ENCODE measurements around the gene PARD3B.

The PARD3B gene

GRCh38 chr2:205654878-205655605 lies 1109.8 kb downstream of the PARD3B start:
- DNase-seq = no peak
- H3K27ac Mint-ChIP-seq = no peak overlapping the region
- peaks cover 0 to 5% of the 10 kb centered on the region in 2 donors for H3K9me3 Mint-ChIP-seq
- H3K27me3 Mint-ChIP-seq = no peaks in the 10 kb centered on the region
- no peak overlapping the region for H3K4me3 Mint-ChIP-seq
- no peak for ATAC-seq
- peaks cover 3% of the 10 kb centered on the region for H3K4me1 Mint-ChIP-seq

GRCh38 chr2:205655779-205656456 lies 1110.6 kb downstream of the PARD3B start:
- H3K4me3 Mint-ChIP-seq = no peak overlapping the region
- ATAC-seq (no peak), DNase-seq (no peak)
- no peak overlapping the region for H3K27ac Mint-ChIP-seq
- H3K9me3 Mint-ChIP-seq = peaks cover 0 to 5% of the 10 kb centered on the region in 2 donors
- H3K27me3 Mint-ChIP-seq = no peaks in the 10 kb centered on the region
- H3K4me1 Mint-ChIP-seq = peaks cover 12% of the 10 kb centered on the region

GRCh38 chr2:205656461-205656860 lies 1111.2 kb downstream of the PARD3B start:
- Mint-ChIP-seq H3K4me1 (peaks cover 17% of the 10 kb centered on the region), H3K4me3 (no peak overlapping the region), H3K9me3 (peaks cover 0 to 5% of the 10 kb centered on the region in 2 donors), H3K27ac (no peak overlapping the region), H3K27me3 (no peaks in the 10 kb centered on the region)
- DNase-seq = no peak
- ATAC-seq = no peak

GRCh38 chr2:205656941-205657340 lies 1111.7 kb downstream of the PARD3B start:
- Mint-ChIP-seq H3K27me3 (no peaks in the 10 kb centered on the region), H3K9me3 (peaks cover 0 to 5% of the 10 kb centered on the region in 2 donors), H3K4me1 (peaks cover 20% of the 10 kb centered on the region), H3K4me3 (no peak overlapping the region), H3K27ac (no peak overlapping the region)
- DNase-seq (no peak), ATAC-seq (no peak)

GRCh38 chr2:205657579-205657978 lies 1112.3 kb downstream of the PARD3B start:
- no peaks in the 10 kb centered on the region for H3K27me3 Mint-ChIP-seq
- peaks cover 26% of the 10 kb centered on the region for H3K4me1 Mint-ChIP-seq
- ATAC-seq (no peak), DNase-seq (no peak)
- no peak overlapping the region for H3K27ac Mint-ChIP-seq
- peaks cover 0 to 5% of the 10 kb centered on the region in 2 donors for H3K9me3 Mint-ChIP-seq
- H3K4me3 Mint-ChIP-seq = no peak overlapping the region

DNA sequence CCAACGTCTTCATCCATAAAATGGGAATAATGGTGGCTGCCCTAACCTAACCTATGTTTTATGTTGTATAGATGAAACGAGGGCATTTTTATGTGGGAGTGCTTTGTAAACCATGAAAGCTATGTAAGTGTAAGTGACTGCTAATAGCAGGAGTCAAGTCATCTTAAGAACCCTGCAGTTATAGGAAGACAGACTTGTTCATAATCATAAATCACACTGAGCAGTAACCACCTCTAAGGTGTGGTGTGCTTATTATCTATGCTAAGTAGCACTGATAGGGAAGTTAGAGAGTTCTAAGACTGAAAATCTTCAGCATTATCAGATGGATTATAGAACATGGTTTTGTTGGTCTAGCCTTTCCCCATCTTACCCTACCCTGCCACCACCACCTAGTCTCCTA lies 1112.8 kb downstream of the PARD3B start:
- peaks cover 28% of the 10 kb centered on the region for H3K4me1 Mint-ChIP-seq
- no peaks in the 10 kb centered on the region for H3K27me3 Mint-ChIP-seq
- peaks cover 0 to 5% of the 10 kb centered on the region in 2 donors for H3K9me3 Mint-ChIP-seq
- no peak for ATAC-seq
- H3K27ac Mint-ChIP-seq = no peak overlapping the region
- no peak for DNase-seq
- H3K4me3 Mint-ChIP-seq = no peak overlapping the region

- Mint-ChIP-seq H3K27ac (no peak overlapping the region), H3K4me1 (peaks cover 33% of the 10 kb centered on the region), H3K27me3 (no peaks in the 10 kb centered on the region), H3K4me3 (no peak overlapping the region), H3K9me3 (peaks cover 0 to 5% of the 10 kb centered on the region in 2 donors)
- ATAC-seq = no peak
- no peak for DNase-seq
These were observed 1113.3 kb downstream of the PARD3B start for GRCh38 chr2:205658572-205658971.

DNA sequence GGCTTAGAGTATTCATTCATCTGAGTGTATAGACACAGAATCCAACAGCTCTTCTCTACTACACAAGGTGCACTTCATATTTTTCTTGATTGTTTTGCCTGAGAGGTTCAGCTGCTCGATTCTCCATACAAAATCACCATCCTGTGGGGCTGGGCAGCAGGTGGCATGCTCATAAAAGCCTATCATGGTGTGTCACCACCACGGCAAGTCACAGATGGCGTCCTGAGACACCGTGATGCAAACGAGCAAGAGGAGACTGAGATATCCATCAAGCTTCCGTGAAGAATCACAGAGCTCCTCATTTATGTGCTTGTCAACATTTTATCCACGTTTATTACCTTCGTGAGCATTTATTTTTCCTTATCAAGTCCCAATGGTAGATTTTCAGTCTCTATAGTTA lies 1114.6 kb downstream of the PARD3B start:
- DNase-seq (no peak), ATAC-seq (no peak)
- peak overlapping the region in 1 of 2 donors; percentile 64 for H3K4me3 Mint-ChIP-seq
- no peaks in the 10 kb centered on the region for H3K9me3 Mint-ChIP-seq
- no peak overlapping the region for H3K27ac Mint-ChIP-seq
- peaks cover 33% of the 10 kb centered on the region for H3K4me1 Mint-ChIP-seq
- H3K27me3 Mint-ChIP-seq = no peaks in the 10 kb centered on the region

DNA sequence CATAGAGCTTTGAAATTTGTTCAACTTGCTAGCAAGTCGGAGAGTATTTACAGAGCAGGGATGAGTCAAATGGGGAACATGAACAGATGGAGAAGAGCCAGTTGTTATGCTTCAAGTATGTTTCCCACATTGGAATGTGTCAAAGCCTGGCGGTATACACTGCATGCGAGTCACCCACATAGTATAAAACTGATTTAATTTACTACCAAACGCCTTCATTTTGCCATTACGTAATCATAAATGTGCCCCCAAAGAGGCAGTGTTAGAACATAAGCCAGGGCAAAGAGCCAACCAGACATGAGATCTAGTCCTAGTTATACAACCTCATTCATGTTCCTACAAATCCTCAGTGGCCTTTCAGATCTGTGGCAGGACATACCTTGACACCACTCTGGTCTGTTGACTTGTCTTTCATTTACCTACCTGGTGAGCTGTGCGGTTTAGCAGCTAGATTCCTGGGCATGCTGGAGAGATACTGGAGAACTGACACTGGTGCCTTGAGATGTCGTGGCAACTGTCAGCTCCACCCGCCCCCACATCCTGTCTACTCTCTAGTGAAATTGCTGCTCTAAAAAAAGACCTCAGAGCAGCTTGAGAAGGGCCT lies 1115.3 kb downstream of the PARD3B start:
- Mint-ChIP-seq H3K27me3 (no peaks in the 10 kb centered on the region), H3K27ac (peak overlapping the region in 1 of 2 donors; percentile 42), H3K4me1 (peaks cover 33% of the 10 kb centered on the region), H3K4me3 (peak overlapping the region; percentile 26 to 64), H3K9me3 (no peaks in the 10 kb centered on the region)
- ATAC-seq = peak; percentile 87
- DNase-seq = peak; percentile 35 to 36

- ATAC-seq (no peak), DNase-seq (no peak)
- Mint-ChIP-seq H3K4me3 (peak overlapping the region in 1 of 2 donors; percentile 64), H3K4me1 (peaks cover 33% of the 10 kb centered on the region), H3K27ac (no peak overlapping the region), H3K9me3 (no peaks in the 10 kb centered on the region), H3K27me3 (no peaks in the 10 kb centered on the region)
These were observed 1116.0 kb downstream of the PARD3B start for GRCh38 chr2:205661281-205661680.

DNA sequence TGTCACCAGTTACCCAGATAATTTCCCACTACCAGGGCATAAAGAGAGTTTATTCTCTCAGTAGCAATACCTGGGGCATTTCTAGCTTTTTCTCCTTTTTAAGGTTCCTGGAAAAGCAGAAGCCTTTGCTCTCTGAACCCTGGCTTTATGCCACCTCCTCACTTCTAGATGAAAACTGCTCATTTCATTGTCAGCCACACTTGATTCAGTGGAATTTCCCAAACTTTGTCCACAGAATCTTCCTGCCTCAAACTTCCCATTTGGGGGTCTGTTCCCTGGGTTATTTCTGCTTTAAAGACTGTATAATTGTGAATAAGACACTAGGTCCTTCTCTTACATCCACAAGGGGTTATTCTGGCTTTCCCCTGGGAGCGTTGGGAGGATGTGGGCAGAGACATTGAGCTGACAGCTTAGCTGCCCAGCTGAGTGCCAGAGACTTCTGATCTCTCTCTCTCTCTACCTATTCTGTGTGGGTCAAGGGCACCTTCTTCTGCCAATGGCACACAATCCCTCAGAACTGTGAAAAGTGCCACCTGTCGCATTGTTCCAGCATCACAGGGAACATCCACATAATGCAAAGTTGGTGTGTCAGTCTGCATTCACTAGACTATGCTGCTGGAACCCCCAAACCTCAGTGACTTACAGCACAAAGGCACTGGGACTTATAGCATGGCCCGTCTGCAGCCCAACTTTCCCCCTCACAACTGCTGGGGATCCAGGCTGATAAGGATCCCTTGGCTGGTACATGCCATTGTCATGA lies 1117.1 kb downstream of the PARD3B start:
- ATAC-seq (no peak), DNase-seq (no peak)
- Mint-ChIP-seq H3K4me1 (peaks cover 33% of the 10 kb centered on the region), H3K27me3 (no peaks in the 10 kb centered on the region), H3K9me3 (peaks cover under 1 to 2% of the 10 kb centered on the region in 2 donors), H3K4me3 (no peak overlapping the region), H3K27ac (no peak overlapping the region)

GRCh38 chr2:205665791-205666190 lies 1120.5 kb downstream of the PARD3B start:
- ATAC-seq (no peak), DNase-seq (no peak)
- Mint-ChIP-seq H3K27ac (no peak overlapping the region), H3K4me3 (no peak overlapping the region), H3K27me3 (no peaks in the 10 kb centered on the region), H3K4me1 (peaks cover 23% of the 10 kb centered on the region), H3K9me3 (peaks cover 17% of the 10 kb centered on the region in 2 donors)
